ENCODE data around the gene RELN.

The RELN gene

DNA sequence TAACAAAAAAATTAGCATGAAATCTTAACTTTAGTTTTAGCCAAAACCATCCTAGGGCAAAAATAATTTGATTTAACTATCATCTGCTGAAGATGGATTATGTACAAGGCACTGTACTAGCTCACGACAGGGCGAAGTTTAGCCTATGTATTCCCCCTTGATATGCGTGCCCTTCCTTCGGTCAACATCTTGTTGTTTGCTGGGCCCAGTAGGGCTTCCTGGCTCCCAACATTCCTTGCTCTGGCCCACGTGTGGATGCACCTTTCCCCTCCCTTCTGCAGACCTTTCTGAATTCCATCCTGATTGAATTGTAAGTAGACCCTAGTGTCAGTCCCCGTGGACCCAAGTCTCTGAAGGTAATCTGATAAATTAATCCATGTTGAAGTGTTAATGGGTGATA is 212.0 kb downstream of the RELN start:
- DNase-seq = no peak

DNA sequence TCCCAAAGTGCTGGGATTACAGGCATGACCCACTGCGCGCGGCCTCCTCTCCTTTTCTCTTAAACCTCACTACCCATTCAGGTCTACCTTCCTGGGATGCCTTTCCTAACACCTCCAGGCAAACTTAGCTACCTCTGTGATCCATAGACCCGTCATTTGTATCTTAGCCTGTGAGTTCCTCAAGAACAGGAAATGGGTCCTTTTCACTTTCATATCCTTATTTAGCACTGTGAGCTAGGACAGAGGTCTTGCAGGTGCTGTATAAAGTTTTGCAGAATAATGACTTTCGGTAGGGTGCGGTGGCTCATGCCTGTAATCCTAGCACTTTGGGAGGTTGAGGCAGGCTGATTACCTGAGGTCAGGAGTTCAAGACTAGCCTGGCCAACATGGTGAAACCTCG is 215.7 kb downstream of the RELN start:
- no peak for DNase-seq

DNA sequence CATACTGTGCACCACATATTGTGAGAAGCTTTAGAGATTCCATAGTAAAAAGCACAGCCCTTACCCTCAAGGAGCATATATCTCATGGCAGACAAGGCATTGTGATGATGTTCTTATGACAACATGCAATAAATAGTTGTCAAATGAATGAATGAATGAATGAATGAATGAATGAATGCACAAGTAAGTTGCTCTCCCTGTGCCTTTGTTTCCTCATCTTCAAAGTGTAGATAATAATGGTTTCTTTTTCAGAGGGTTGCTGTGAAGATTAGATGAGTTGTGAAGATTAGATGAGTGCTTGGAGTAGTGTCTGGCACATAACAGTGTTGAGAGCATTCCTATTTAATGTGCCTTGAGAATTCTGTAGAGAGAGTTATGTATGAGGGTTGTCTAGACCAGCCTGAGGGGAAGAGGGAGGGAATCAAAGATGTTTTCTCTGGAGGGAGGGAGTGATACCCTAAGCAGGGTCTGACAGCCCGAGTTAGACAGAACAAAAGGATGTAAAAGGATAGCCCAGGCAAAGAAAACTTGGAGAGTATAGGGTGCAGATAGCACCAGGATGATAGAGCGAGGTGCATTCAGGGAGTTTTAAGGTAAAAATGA is 217.2 kb downstream of the RELN start:
- DNase-seq = no peak

DNA sequence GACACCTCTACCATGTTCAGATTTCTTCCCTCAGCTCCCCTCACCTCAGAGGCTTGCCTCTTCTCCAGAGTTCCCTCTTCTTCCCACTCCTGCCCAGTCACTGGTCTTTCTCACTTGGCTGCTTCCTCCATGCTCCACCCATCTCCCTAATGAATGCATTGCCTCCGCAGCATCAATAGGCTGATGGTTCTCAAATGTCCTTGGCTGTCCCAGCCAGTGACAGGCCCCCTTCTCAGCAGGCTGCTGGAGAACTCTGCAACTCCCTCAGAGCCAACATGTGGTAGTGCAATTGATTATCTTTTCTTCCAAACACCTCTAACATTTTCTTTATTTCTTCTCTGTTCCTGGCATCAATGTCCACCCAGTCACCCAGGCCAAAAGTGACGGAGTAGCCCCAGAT is 218.2 kb downstream of the RELN start:
- DNase-seq = no peak

DNA sequence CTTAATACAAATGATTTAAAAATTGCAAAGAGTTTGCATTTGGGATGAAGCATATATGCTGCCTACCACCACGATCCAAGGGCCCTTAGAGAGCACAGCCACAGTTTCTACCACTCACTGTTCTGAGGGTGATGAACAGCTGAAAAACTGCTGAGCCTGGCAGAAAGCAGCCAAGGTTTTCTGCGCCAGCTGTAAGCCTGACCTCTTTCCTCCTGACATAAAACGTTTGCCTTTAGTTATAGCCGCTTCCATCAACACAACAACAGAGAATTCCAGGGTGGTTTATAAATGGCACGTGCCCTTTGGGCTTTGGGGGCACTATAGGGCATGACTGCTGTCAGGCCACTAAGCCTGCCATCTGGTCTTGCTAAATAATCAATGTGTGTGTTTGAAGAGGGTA is 222.8 kb downstream of the RELN start:
- DNase-seq = no peak

GRCh38 chr7:103765901-103766300 is 223.6 kb downstream of the RELN start:
- DNase-seq = no peak

- DNase-seq = no peak
These were observed 224.6 kb downstream of the RELN start for GRCh38 chr7:103764901-103765300.

GRCh38 chr7:103762877-103763276 is 226.6 kb downstream of the RELN start:
- no peak for DNase-seq

DNA sequence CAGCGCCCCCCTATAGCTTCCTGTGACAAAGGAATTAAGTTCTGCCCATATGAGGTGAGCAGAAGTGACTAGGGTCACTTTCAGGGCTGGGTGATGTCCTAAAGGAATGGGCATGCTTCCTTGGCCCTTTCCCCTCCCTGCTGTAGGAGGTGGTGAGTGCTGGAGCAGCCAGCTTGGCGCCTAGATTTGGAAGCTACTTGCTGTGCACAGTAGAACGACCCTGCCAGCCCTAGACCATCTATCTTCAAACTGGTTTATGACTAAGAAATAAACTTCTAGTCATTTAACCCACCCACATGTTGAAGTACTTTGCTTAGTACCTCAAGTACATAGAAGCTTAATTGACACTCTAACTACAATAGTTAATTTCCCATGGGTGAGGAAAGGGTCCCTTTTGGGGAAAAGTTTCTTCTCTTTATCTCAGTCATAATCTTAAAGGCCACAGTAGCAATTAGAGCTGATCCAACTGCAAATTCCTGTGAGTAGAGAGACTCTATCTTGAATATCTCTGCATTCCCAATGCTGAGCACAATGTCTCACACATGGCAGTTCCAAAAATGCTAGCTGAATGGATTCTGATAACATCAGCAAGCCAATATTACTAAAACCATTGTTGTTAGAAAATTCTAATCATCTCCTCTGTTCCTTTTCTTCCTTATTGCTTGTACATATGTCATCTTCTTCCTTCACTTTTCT is 227.2 kb downstream of the RELN start:
- DNase-seq = no peak

DNA sequence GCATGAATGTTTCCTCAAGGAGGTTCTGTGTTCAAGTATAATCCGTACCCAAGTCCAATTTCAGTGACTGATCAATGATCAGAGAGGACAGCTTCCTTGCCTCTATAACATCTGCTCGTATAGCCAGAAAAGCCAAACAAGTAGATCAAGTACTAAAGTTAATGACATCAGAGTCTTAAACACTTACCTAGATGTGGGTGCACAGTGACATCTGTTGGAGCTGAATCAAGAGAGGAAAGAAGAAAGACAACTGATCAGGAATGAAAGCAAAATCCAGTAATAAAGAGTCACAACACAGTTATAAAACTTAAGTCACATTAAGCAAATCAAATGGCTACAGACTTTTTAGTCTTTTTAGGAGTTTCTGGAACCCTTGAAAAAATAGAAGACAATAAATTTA is 236.5 kb downstream of the RELN start:
- DNase-seq = no peak

DNA sequence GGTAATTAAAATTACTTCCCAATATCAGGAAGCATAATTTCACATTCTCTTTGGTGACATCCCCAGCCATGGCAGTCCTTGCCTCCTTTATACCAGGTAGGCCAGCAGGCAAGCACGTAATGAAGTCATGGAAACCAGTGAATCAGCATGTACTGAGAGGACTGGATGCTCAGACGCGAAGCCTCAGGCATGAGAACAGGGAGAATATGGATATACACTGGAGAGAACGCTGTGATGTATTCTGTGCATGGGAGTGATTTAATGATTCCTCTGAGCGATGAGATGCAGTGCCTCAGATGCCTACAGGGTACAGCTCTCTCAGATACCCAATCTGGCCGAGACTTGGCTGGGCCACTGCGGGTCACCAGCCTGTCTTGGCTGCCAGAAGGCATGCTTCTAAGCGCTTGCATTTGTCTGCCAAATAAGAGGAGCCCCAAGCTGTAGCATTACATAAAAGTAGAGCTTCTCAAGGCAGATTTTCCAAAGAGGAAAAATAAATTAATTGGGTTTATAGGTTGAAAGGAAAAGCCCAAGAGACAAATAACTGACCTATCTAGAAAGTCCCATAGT is 238.1 kb downstream of the RELN start:
- DNase-seq = no peak

GRCh38 chr7:103748680-103749079 is 240.8 kb downstream of the RELN start:
- no peak for DNase-seq

DNA sequence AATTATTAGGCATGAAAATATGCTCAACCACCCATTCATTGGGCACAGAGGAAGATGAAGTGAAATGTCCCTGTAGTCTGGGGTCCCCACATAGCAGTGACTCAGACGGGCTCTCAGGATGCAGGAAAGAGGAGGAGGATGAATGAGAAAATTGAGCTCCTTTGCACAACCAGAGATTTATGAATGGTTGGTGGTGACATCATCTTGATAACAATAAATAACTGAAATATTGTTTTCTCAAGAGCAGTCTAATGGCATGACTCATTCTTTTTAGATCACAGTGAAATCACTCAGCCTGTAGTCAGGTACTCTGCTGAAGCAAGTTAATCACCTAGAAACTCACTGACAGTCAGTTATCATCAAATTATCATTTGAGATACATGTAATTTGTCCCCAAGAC is 254.1 kb downstream of the RELN start:
- DNase-seq = no peak

- DNase-seq = no peak
These were observed 258.3 kb downstream of the RELN start for GRCh38 chr7:103731169-103731568.

DNA sequence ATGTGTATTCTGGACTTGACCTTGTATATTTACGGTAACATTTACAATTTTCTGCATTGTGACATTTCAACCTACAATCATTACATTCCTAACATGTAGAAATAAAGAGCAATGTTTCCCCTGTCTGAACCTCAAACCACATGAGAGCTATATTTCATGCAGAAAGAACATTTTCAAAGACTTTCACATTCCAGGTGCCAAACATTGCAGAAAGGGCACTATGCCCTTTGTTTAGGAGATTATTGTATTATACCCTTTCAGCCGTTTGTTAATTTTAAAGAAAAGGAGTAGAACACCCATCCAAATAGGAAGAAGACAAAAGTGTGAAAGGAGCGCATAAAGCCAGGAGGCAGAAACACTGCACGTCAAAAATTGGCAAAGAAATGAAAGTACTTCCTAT is 260.4 kb downstream of the RELN start:
- DNase-seq = no peak

DNA sequence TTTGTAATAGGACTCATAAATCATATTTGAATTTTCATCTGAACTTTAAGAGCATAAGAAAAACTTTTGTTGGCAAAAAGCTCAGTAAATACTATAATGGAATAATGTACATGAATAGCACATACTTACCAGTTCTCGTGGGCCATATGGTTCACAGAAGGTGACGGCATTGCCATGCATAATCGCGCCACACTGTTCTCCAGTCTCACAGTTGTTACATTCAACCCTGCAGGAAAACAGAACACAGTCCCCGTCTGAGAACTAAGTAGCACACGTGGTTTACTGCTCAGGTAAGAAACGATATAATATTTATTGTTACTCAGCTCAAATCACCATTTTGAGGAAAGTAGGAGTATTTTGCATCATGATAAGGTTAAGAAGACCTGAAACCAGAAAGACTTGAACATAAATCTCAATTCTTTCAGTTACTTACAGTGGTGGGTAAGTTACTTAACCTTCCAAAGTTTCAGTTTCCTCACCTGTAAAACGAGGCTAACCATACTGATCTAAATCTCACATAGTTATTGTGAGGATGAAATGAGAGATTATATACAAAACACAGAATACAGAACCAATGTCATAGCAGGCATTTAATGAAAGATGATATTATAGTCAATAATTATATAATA is 261.4 kb downstream of the RELN start:
- no peak for DNase-seq

- no peak for DNase-seq
These were observed 270.4 kb downstream of the RELN start for GRCh38 chr7:103719070-103719469.

DNA sequence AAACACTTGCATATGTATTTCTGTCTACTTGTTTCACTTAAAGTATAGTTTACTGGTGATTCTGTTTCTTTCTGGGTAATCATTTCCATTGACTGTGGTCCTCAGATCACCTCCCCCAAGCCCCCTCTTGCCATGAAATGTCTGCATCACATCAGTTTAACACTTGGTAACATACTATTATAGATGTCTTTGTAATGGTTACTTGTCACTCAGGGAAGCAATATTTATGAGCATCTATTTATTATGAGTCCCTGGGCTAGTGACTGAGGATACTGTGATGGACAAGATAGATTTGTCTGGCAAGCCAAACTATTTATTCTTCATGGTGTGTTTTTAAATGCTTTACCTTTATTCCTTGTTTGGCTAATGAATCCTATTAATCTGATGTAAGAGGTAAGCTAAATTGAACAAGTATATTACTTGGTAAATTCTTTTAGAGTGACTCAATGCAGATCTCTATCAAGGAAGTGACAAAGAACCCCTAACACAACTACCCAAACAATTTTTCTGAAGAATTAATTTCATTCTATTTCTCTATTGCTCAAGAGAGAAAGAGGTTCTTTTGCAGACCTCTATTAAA is 270.9 kb downstream of the RELN start:
- no peak for DNase-seq

DNA sequence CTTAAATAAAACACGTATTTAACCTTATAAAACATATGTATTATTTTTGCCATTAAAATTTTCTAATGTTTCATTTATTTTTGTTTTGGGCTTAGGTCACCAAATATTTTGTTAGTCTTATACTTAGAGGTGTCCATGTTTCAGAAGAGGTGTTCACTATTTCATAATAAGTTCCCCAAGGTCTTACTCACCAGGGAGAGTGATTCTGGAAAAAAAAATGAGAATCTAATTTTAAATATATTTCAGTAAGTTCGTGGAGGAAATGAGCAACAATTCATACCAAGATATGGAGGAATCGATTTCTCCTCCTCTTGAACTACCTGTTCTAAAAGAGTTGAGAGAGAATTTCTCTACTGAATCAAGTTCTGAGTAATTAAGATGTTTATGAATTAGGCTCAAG is 271.9 kb downstream of the RELN start:
- no peak for DNase-seq

GRCh38 chr7:103715376-103716120 is 273.9 kb downstream of the RELN start:
- no peak for DNase-seq

GRCh38 chr7:103714376-103714927 is 275.0 kb downstream of the RELN start:
- no peak for DNase-seq

DNA sequence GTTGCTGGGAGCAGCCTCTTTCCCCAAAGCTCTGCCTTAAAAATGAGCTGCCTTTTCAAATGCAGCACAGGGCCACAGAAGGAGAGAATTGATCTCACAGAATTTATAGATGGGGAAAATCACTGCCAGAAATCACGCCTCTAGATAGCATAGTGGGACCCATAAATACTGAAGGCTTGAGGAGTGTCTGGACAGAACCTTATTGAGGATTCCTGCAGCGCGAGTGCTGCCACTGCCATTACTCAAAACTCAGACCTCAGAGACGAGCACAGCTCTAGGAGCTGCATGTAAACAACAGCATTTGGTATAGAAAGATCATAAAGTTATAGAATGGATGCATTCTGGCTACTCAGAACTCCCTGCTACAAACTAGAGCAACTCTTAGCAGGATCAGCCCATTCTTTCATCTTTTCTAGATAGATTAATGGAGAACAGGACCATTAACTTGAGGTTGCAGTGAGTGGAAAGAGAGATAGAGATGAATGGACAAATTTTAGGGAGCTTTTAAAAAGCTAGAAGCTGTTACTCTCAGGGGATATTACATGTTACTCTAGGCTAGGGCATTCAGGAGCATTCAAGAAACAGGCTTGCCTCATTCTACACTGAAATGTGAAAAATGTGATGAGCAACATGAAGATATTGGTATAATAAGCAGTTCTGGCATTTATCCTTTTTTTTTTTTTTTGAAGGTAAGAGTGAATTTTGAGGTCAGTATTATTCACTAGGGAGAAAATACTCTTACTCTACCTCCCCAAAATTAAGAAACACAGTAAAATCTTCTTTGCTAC is 276.3 kb downstream of the RELN start:
- DNase-seq = no peak

Measured in SIG-M5 (cell line).